GM18873 (cell line): ENCODE results near the gene MSI2.

ENCODE experiments used
- ATAC-seq: cut with Tn5 transposase; IDR thresholded peaks from one replicate; pipeline ENCODE4 v1.9.1; 2021; ENCODE audit warnings: mild to moderate bottlenecking, moderate library complexity, moderate number of reproducible peaks; ENCODE audit not compliant: unreplicated experiment, low FRiP score

The MSI2 gene

DNA sequence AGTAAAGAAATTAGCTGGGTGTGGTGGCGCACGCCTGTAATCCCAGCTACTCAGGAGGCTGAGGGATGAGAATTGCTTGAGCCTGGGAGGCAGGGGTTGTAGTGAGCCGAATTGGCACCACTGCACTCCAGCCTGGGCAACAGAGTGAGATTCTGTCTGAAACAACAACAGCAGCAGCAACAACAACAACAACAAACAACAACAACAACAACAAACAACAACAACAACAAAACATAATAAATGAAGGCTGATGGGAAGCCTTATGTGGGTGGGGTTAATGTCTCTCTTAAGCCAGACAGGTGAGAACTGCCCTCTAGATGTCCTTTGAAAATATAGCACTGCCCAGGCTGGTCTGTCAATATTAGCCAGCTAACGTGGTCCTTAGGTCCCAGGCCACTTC is 107.3 kb downstream of the MSI2 start:
- no peak for ATAC-seq

DNA sequence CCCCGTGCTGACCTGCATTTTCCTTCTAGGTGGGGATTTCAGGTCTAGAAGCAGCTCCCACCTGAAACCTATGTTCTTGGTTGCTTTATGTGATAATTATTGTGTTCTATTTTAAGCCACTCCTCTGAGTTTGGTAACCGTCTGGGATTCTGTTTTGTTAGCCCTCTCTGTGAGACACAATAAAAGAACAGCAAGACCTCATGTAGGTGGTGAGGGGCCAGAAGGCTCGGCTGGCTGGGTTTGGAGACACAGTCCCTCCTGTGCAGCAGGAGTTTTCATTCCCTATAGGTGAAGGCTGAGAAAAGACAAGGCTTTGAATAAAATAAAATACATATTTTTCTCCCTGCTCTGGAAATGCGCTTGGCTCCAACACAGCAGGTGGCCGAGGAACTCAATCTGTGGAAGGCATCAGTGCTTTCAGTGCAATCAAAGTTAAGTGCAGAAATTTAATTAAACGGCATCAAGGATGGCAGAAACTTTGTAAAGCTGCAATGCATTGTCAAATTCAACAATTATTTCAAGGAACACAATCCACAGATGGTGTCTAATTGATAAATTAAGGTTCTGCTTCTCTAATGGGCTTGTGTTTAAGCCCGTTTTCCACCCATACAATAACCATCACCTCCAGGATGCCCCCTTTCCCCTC is 107.8 kb downstream of the MSI2 start:
- no peak for ATAC-seq

DNA sequence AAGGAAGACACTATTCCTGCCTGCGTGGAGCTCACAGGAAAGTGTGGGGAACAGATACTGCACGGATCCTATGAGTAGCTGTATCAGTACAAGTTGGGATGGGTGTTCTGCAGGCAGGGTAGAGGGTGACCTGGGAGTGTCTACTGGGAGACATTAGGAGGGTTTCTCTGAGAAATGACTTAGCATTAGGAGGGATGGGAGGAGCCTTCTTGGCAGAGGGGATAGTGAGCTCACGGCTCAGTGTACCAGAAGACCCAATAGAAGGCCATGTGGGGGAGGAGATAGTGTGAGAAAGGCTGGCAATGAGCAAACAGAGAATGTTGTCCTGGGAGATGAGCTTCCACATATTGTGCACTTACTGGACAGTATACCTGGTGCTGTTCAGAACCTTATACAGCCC is 109.1 kb downstream of the MSI2 start:
- ATAC-seq = no peak

DNA sequence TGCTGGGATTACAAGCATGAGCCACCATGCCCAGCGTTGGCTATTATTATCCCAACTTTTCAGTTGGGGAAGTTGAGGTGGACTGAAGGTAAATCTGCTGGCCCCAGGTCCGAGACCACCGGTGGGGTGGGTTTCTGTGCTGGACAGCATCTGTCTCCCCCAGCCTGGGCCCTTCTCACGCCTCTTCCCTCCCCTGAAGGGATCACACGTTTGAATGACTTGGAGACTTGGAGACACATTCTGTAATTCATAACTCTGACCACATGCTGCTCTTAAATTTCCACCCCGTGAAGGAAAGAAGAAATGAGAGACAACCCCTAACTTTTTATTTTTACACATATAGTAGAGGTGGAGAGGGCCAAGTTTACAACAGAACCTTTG is 109.8 kb downstream of the MSI2 start:
- ATAC-seq = no peak

DNA sequence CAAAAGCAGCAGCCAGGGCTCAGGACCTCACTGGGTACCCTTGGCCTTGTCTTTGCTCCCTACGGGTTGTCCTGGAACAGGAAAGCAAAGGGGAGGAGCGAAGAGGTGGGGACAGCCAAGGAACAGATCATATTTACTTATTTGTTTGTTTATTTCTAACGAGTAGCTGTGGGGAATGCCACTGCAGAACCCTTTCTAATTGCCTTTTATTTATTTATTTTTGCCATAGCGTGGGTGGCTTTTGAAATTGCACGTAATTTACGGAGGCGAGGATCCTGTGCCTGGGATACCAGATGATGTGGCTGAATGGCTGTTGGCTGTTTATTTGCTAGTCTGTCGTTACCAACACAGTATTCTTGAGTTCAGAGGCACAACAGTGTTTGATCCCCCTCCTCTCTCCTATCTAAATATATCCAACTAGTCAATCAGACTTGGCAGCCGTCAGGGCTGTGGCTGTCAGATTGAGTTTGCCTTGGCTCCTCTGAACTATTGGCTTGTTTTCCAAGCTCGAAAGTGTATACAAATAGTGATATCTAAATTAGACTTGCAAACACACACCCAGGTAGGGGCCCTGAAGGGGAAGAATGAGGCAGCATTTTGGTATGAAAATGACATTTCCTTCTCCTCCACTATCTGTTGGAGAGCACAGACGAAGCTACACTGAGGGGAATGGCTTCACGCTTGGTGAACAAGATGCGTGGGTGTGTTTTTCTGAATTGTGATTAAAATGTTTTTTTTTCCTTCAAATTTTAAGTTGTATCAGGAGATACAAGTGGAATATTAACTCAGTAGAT is 110.4 kb downstream of the MSI2 start:
- no peak for ATAC-seq

DNA sequence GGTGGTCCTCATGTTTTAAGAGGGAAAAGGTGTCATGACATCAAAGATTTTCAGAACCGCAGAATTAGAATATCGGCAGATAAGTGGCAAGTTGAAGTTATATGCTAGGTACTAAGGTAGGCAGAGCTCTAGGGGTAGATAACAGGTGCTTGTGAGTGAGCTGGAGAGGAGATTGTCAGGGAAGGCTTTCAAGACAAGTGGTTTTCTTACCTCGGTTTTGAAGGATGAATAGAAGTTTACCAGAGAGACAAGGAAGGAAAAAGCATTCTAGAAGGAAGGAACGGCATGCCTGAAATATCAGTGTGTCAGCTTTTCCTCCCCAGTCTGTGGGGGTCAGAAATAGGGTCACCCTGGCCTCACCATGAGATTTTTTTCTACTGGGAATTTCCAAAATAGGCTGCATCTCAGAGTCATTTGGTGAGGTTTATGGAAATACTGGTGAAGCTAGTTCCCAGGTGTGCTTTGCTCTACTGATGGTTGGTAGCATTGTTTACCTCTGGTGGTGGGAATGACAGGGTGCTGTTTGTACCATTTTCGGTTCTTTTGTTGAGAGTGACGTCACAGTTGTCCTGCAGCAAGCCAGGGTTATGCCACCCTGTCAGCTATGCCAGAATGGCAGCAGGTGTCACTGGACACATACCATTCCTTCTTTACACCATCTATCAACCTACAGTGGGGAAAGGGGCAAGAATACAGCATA is 112.5 kb downstream of the MSI2 start:
- peak; percentile 48 for ATAC-seq

DNA sequence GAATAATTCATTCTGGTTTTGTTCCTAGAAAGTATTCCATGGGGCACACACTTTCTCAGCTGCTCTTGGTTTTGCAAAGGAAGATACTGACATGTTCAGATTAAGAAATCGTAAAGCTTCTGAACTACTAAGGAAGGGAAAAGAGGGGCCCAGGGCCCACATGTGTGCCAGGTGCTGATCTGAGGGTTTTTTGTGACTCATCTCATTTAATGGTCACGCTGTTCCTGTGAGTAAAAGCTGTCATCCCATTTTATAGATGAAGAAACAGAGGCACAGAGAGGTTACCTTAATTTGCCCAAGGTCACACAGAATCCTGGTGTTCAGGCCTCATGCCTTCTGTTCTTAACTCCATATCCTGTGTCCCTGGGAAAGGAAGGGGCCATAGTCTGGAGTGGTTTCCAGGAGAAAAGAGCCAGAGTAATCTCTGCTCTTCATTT is 113.2 kb downstream of the MSI2 start:
- no peak for ATAC-seq

DNA sequence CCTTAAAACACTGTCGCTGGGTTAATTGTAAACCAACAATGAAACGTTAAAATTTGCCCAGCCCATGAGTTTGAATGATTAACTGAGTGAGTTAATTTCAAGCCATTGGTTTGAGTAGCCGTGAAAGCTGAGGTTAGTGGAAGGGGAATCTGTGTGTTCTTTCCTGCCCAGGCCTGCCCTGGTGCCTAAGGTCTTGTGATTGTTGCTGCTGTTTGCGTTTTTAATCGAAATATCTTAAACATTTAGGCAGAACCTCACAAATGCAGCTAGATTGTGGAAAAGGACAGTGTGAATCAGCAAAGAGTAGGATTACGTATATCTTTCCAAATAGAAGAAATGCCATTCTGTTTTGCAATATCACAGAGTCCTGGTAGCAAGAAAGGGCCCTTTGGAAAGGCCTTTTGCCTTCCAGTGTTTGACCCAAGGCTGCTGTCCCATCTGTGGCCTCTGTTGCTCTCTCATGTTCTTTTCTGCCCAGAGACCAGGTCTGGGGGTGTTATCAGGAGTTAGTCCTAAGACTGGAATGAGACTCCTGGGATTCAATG is 113.8 kb downstream of the MSI2 start:
- peak; percentile 42 for ATAC-seq

DNA sequence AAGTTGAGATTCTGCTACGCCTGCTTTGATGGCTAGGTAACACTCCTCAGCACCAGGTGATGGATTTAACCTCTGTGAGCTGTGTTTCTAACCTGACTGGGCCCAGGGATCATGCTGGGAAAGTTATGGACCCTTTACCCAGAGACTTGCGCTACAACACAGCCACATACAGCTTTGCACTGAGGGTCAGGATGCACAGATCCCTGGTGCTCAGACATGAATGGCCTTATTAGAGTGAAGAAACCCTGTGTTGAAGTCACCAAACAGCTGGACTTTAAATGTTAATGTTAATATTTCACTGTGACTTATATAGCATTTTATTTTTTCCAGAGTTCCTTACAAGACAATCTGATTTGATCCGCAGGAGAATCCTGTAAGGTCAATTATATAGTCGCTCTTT is 114.3 kb downstream of the MSI2 start:
- no peak for ATAC-seq

DNA sequence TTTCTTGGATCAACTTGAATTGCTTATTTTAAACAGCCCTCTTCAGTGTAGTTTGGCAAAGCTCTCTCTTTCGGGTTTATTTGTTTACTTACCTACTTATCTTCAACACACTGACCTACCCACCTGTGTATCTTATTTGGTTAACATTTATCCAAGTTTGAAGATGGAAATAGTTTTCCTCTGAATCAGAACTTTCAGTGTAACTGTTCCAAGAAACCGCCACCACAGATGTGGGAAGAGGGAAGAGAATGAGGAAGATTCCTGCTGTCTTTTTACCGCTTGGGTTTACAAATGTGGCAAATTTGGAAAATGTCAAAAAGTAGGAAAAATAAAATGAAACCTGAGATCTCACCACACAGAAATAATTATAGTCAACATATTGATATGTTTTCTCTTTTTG is 115.8 kb downstream of the MSI2 start:
- no peak for ATAC-seq

DNA sequence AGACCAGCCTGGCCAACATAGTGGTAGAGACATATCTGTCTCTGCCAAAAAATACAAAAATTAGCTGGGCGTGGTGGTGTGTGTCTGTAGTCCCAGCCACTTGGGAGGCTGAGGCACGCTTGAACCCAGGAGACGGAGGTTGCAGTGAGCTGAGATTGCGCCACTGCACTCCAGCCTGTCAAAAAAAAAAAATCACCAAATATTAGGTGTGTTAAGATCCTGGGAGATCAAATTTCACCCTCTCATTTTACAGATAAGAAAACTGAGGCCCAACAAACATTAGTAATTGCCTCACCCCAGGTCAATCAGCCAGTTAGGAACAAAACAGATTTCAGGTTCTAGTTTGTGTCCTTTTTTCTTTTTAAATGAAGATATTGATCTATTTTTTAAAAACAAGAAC is 116.7 kb downstream of the MSI2 start:
- no peak for ATAC-seq

DNA sequence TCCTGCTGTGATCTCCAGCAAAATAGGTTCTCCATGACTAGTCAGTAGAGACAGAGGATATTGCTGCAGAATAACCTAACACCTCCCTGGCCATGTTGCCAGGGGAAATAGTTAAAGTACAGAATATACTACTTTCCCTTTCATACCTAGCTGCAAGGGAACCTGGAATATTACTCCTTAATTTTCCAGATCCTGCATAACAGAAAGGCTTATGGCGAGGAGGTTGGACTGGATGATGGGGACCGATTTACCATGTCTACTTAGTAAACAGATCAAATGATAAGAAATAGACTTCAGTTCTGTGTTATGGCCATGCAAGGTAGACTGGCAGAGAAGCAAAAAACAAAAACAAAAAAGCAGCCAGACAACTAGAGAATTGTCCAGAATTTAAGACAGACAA is 117.4 kb downstream of the MSI2 start:
- no peak for ATAC-seq

DNA sequence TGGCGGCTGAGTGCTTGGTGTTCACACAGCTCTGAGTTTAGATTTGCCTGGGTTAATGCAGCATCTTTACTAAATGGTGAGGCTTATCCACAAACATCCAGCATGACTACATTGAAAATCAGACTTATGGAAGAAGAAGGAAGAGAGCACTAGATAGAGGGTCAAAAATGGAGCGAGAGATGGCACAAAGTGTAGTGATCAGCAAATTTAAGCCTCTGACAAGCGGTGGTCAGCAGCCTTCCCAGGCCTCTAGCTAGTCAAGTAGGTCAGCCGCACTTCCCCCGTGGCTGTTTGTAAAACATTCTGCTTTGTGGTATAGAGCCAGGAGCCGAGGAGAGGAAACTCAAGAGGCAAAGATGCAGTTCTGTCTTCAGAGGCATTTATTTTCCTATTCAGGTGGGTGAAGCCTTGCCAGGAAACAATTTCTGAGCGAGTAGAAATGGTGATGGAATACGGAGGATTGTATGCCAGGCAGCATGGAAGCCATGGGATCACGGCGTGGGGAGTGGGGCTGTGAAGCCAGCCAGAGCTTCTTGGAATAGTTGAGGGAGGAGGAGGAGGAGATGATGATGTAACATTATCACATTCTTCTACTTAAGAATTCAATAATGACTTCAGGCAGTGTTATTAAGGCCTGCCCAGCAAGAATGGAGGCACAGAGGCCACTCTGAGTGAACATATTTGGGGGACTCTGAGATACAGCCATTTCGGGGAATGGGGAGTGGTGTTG is 118.9 kb downstream of the MSI2 start:
- no peak for ATAC-seq

DNA sequence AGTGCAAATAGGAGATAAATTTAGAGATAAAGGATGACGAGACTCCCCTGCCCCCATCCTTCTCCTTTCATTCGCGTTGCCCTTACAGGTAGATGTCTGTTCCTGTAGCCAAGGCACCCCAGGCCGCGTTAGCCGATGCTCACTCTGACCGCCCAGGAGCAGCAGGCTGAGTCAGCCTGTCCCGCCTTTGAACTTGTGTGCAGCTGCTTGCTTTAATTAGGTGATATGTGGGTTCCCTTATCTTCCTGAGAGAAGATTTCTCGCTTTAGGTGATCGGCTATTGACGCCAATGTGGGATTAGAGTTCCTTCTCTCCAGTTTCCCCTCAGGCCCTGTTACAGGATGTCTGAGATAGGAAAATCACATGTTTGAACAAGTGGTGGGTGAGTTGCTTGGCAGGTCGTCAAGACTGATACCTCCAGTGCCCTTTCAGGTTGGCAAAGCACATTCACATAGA is 119.5 kb downstream of the MSI2 start:
- ATAC-seq = no peak

DNA sequence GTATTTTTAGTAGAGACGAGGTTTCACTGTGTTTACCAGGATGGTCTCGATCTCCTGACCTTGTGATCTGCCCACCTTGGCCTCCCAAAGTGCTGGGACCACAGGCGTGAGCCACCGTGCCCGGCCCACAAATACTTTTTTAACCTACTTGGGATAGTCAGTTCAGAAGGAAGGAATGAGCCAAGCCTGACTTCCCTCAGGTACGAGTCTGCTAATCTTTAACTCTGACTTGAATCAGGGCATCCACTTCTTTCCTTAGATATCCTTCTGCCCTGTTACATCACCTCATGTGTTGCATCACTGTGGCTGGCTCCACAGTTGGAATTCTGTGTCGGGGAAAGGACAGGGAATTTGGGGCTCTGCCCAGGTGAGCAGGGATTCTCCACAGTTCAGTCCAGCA is 120.8 kb downstream of the MSI2 start:
- no peak for ATAC-seq

DNA sequence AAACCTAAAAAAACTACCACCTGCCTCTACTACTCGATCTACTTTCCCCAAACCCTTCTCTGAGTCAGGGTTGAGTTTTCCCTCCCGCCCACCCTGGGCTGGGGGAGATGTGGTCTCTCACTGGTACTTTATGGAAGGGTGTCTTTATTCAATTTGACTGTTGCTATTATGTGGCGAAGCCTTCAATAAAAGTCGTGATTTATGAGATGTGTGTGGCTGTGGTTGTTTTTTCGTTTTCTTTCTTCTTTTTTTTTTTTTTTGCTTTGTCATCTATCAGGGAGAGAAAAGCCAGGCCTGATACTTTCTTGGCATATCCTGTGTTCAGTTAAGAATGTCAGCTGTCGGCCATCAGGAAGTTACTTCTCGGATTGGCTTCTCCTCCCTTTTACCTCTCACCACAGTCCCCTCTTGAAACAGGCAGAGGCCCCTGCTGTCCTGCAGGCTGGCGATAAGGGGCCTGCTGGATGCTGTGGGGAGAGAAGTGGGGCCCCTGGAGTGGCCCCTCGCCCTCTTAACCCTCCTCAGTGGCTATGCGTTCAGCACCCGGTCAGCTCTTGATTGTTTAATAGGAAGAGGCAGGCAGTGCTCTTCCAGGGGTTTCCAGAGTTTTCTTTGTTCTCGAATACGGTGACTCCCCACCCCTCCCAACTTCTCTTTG is 123.0 kb downstream of the MSI2 start:
- no peak for ATAC-seq

DNA sequence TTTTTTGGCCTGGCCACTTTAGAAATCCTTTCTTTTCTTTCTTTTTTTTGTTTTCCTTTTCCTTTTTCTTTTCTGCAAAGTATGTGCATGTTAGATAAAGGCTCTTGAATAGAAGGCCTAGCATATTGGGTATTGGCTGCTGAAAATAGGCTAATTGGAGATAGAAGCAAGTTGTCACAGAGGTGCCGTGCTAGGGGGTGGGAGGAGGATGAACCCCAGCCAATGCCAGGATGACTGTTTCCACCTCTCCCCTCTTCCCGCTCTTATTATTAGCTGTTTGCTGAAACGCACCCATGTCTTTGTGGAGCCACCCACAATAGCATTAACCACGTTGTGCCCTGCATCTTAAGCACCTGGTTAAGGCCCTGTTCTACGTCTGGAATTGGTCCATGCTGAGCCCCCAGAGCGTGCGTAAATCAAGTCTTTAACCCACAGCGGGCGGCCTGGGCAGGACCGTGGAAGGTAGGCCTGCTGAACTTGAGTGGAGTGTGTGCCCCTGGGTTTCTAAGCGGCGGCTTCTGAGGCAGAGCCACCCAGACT is 123.6 kb downstream of the MSI2 start:
- ATAC-seq = no peak

DNA sequence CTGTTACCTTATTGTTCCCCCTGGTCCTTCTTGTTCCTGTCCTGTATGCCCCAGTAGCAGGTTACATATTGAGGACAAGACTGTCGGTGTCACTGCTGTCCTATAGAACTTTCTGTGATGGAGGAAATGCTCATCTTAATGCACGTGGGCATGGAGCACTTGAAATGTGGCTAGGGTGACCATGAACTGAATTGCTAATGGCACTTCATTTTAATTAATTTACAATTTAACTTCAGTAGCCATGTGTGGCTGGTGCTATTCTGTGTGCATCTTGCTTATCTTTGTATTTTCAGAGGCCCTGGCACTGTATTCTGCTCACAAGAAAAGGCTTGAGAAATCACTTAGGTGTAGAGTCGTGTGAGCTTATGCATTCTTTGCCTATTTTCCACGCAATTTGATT is 125.2 kb downstream of the MSI2 start:
- ATAC-seq = no peak

DNA sequence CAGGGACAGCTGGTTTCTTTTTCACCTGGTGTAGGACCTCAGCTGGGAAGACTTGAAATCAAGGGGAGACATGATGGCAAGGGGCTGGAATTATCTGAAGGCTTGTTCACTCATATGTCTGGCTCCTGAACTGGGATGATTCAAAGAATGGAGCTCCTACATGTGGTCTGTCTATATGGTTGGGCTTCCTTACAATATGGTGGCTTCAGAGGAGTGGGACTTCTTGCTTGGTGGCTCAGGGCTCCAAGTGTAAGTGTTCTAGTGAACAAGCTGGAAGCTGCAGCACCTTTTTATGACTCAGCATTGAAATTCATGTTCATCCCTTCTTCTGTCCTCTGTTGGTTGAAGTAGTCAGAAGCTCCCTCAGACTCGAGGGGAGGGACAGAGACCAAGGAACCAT is 127.9 kb downstream of the MSI2 start:
- no peak for ATAC-seq

DNA sequence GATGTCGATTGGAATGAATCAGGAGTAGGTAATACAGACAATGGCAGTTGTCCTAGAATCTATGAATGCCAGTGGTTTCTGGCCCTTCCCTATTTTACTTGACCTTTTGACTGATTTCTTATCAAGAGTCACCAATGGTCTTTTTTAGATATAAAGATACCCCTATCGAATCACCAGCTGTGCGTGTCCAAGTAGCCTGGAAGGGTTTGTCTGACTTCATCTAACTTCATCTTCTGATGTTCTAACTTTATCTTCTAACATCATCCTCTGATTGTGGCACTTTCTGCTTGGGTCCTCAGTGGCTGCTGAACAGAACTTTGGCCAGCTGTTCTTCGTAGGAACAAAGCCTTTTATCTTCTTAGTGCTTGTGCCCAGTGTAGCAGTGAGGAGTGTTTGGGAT is 129.7 kb downstream of the MSI2 start:
- no peak for ATAC-seq
